ENCODE results near the gene PTEN.
"Not testable (repeated sequence)": the region's sequence is repeated elsewhere in the genome, so short reads cannot be mapped to it uniquely, and the experiment has no call there.

PTEN gene

GRCh38 chr10:87875929-87876571, 12.6 kb downstream of the PTEN start:
- TF ChIP-seq YY1 (IDR thresholded peaks at IDR 0.05; ENCODE audit: insufficient read depth, insufficient read length) (no peak), SUZ12 (IDR thresholded peaks at IDR 0.05; ENCODE audit: extremely low read depth, insufficient read depth, insufficient read length) (no peak), ZNF274 (IDR thresholded peaks at IDR 0.05; ENCODE audit: low read depth, low read length) (no peak)
- no peak for DNase-seq (ENCODE audit: low read depth, low spot score)
- no peak overlapping the region for H3K4me3 ChIP-seq (ENCODE audit: insufficient read length, low read depth)
- H3K4me1 ChIP-seq (ENCODE audit: insufficient read depth, insufficient read length) = no peaks in the 10 kb centered on the region
- H3K9me3 ChIP-seq (ENCODE audit: insufficient read depth, low read length) = no peaks in the 10 kb centered on the region
- H3K27me3 ChIP-seq (ENCODE audit: insufficient read depth, insufficient read length) = no peaks in the 10 kb centered on the region
- no peak overlapping the region for H3K9ac ChIP-seq (ENCODE audit: insufficient read length, low read depth)
- H3K36me3 ChIP-seq (ENCODE audit: insufficient read depth, insufficient read length, low read length) = peaks cover 6% of the 10 kb centered on the region

DNA sequence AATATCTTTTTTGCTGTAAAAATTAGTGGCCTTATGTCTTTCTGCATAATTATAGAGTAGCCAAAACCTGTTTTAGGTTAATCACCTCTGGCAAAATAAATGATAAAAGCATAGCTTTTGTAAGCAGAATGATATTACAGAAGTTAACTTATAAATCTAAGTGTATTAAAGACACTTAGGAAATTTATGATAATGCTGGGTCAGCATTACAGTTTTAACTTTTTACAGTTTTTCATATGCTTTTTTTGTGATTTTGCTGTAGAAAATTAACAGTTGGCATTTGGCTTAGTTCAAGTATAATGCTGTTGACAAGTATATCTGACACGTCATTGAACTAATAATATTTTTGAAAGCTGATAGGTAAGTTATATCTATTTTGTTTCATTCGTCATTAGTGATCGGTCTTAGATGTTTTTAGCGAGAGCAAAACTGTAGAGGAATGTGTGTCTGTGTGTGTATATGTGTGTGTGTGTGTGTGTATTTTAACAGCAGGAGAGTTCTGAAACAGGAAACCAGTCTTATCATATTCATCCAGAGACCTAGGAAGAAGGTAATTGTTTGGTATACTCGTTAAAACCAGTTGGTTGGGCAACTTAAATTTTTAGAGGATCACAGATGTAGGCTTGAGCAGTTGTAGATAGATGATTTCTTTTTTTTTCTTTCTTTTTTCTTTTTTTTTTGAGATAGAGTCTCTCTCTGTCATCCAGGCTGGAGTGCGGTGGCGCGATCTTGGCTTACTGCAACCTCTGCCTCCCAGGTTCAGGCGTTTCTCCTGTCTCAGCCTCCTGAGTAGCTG, 15.4 kb downstream of the PTEN start:
- H3K9me3 ChIP-seq (ENCODE audit: insufficient read depth, low read length) = no peaks in the 10 kb centered on the region
- no peak for TF ChIP-seq SUZ12 (IDR thresholded peaks at IDR 0.05; ENCODE audit: extremely low read depth, insufficient read depth, insufficient read length)
- no peak for TF ChIP-seq ZNF274 (IDR thresholded peaks at IDR 0.05; ENCODE audit: low read depth, low read length)
- TF ChIP-seq YY1 (IDR thresholded peaks at IDR 0.05; ENCODE audit: insufficient read depth, insufficient read length) = no peak
- H3K4me3 ChIP-seq (ENCODE audit: insufficient read length, low read depth) = no peak overlapping the region
- H3K36me3 ChIP-seq (ENCODE audit: insufficient read depth, insufficient read length, low read length) = peaks cover 6% of the 10 kb centered on the region
- no peaks in the 10 kb centered on the region for H3K4me1 ChIP-seq (ENCODE audit: insufficient read depth, insufficient read length)
- DNase-seq (ENCODE audit: low read depth, low spot score) = no peak
- H3K27me3 ChIP-seq (ENCODE audit: insufficient read depth, insufficient read length) = no peaks in the 10 kb centered on the region
- no peak overlapping the region for H3K9ac ChIP-seq (ENCODE audit: insufficient read length, low read depth)

- H3K9ac ChIP-seq (ENCODE audit: insufficient read length, low read depth) = no peak overlapping the region
- DNase-seq (ENCODE audit: low read depth, low spot score) = no peak
- H3K27me3 ChIP-seq (ENCODE audit: insufficient read depth, insufficient read length) = no peaks in the 10 kb centered on the region
- TF ChIP-seq ZNF274 (IDR thresholded peaks at IDR 0.05; ENCODE audit: low read depth, low read length) (no peak), YY1 (IDR thresholded peaks at IDR 0.05; ENCODE audit: insufficient read depth, insufficient read length) (no peak), SUZ12 (IDR thresholded peaks at IDR 0.05; ENCODE audit: extremely low read depth, insufficient read depth, insufficient read length) (no peak)
- no peaks in the 10 kb centered on the region for H3K9me3 ChIP-seq (ENCODE audit: insufficient read depth, low read length)
- no peak overlapping the region for H3K4me3 ChIP-seq (ENCODE audit: insufficient read length, low read depth)
- peaks cover 6% of the 10 kb centered on the region for H3K36me3 ChIP-seq (ENCODE audit: insufficient read depth, insufficient read length, low read length)
- H3K4me1 ChIP-seq (ENCODE audit: insufficient read depth, insufficient read length) = no peaks in the 10 kb centered on the region
Measured at GRCh38 chr10:87880336-87880735, 16.9 kb downstream of the PTEN start.

- not testable (repeated sequence) for H3K4me1 ChIP-seq (ENCODE audit: insufficient read depth, insufficient read length); DNase-seq (ENCODE audit: low read depth, low spot score); H3K4me3 ChIP-seq (ENCODE audit: insufficient read length, low read depth); H3K9me3 ChIP-seq (ENCODE audit: insufficient read depth, low read length); H3K27me3 ChIP-seq (ENCODE audit: insufficient read depth, insufficient read length); H3K9ac ChIP-seq (ENCODE audit: insufficient read length, low read depth)
- H3K36me3 ChIP-seq (ENCODE audit: insufficient read depth, insufficient read length, low read length) = peaks cover 14% of the 10 kb centered on the region
Measured at GRCh38 chr10:87881373-87882059, 18.1 kb downstream of the PTEN start.

DNA sequence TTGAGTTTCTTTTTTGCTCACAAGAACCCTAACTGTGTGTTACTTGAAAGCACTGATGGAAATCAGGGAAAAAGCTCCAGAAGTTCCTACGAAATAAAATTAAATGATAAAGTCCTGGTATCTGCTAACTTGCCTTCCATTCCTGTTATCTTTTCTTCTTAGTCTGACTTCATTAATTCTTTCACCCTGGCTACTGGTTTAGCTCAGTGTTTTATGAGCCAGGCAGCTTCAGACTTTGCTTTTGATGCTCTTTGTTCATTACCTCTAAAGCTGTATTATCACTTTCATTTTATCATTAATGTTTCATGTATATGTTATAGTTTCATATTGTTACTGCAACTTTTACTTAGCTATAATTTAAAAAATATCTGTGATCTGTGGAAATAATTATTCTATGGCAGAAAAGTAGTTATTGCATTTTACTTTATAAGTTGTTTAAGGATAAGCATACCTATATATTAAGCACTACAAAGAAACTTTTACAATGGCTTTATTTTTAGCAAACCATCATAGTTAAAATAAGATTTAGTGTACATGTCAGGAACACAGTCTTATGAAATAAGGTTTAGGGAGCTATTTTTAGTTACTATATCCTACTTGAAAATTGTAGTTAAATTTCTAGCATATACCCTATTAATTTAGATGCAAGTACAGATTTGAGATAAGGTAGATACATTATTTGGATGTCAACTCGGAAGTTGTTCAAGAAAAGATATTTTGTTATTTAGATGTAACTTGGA, 19.3 kb downstream of the PTEN start:
- Histone ChIP-seq H3K9ac (ENCODE audit: insufficient read length, low read depth) (no peak overlapping the region), H3K36me3 (ENCODE audit: insufficient read depth, insufficient read length, low read length) (peaks cover 18% of the 10 kb centered on the region), H3K27me3 (ENCODE audit: insufficient read depth, insufficient read length) (no peaks in the 10 kb centered on the region), H3K9me3 (ENCODE audit: insufficient read depth, low read length) (no peaks in the 10 kb centered on the region; the same call in 1 of the 2 replicates), H3K4me3 (ENCODE audit: insufficient read length, low read depth) (no peak overlapping the region), H3K4me1 (ENCODE audit: insufficient read depth, insufficient read length) (no peaks in the 10 kb centered on the region)
- no peak for TF ChIP-seq YY1 (IDR thresholded peaks at IDR 0.05; ENCODE audit: insufficient read depth, insufficient read length)
- DNase-seq (ENCODE audit: low read depth, low spot score) = no peak

DNA sequence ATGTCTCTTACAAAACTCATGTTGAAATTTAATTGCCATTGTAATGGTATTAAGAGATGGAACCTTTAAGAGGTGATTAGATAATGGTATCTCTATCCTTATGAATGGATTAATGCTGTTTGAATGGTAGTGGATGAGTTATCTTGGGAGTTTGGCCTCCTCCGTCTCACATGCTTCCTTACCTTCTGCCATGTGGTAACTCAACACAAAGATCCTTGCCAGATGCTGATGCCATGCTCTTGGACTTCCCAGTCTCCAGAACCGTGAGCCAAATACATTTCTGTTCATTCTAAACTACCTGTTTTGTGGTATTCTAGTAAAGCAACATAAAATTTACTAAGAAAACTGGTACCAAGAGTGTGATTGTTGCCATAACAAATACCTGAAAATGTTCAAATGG, 23.2 kb downstream of the PTEN start:
- TF ChIP-seq SUZ12 (IDR thresholded peaks at IDR 0.05; ENCODE audit: extremely low read depth, insufficient read depth, insufficient read length) (no peak), ZNF274 (IDR thresholded peaks at IDR 0.05; ENCODE audit: low read depth, low read length) (no peak), YY1 (IDR thresholded peaks at IDR 0.05; ENCODE audit: insufficient read depth, insufficient read length) (no peak)
- Histone ChIP-seq H3K4me1 (ENCODE audit: insufficient read depth, insufficient read length) (no peaks in the 10 kb centered on the region), H3K9ac (ENCODE audit: insufficient read length, low read depth) (no peak overlapping the region), H3K36me3 (ENCODE audit: insufficient read depth, insufficient read length, low read length) (peaks cover 18% of the 10 kb centered on the region), H3K4me3 (ENCODE audit: insufficient read length, low read depth) (no peak overlapping the region), H3K27me3 (ENCODE audit: insufficient read depth, insufficient read length) (no peaks in the 10 kb centered on the region), H3K9me3 (ENCODE audit: insufficient read depth, low read length) (no peaks in the 10 kb centered on the region; the same call in 1 of the 2 replicates)
- DNase-seq (ENCODE audit: low read depth, low spot score) = no peak

GRCh38 chr10:87887146-87887545, 23.7 kb downstream of the PTEN start:
- peaks cover 18% of the 10 kb centered on the region for H3K36me3 ChIP-seq (ENCODE audit: insufficient read depth, insufficient read length, low read length)
- no peaks in the 10 kb centered on the region; the same call in 1 of the 2 replicates for H3K9me3 ChIP-seq (ENCODE audit: insufficient read depth, low read length)
- no peak overlapping the region for H3K4me3 ChIP-seq (ENCODE audit: insufficient read length, low read depth)
- H3K9ac ChIP-seq (ENCODE audit: insufficient read length, low read depth) = no peak overlapping the region
- TF ChIP-seq YY1 (IDR thresholded peaks at IDR 0.05; ENCODE audit: insufficient read depth, insufficient read length) (no peak), ZNF274 (IDR thresholded peaks at IDR 0.05; ENCODE audit: low read depth, low read length) (no peak), SUZ12 (IDR thresholded peaks at IDR 0.05; ENCODE audit: extremely low read depth, insufficient read depth, insufficient read length) (no peak)
- no peaks in the 10 kb centered on the region for H3K4me1 ChIP-seq (ENCODE audit: insufficient read depth, insufficient read length)
- no peaks in the 10 kb centered on the region for H3K27me3 ChIP-seq (ENCODE audit: insufficient read depth, insufficient read length)
- no peak for DNase-seq (ENCODE audit: low read depth, low spot score)
